SK-MEL-5 (cell line): ENCODE data around the gene MPST. TPM values are rescaled to one million over a fixed set of nuclear protein-coding genes. Genes with fewer than 3 reads are reported as not detected.
A peak's percentile ranks its signal among the peaks of the same experiment; 100 is the strongest.

Experiments
- DNase-seq: peaks from one replicate; pipeline ENCODE4 v3.0.0-alpha.2; 2016; ENCODE audit warnings: low read depth, low spot score
- in situ Hi-C: cut with HindIII; loops from 2 replicates; pipeline ENCODE4 v1.10.0; 2016; ENCODE audit warnings: low sequenced_read_pairs, high pct_unique_total_duplicates, low pct_unique_long_range_greater_than_20kb
- total RNA-seq: library from RNA; depleted of rRNA; stranded (reverse); fragments of >200 nt; shearing (Covaris generic); gene quantifications from 2 replicates; pipeline ENCODE4 v1.2.3, GENCODE V29; 2014

Gene MPST
- total RNA-seq, 1 experiment from 2014 or later: 50.2 TPM

- DNase-seq: no peak
- in situ Hi-C loops: no loop called here
These were observed 2.2 kb upstream of the MPST start for GRCh38 chr22:37017356-37017755.

- in situ Hi-C loops: no loop called here
- no peak for DNase-seq
These were observed 1.3 kb upstream of the MPST start for GRCh38 chr22:37018086-37018814.

GRCh38 chr22:37018815-37019308 lies 680 bp upstream of the MPST start:
- in situ Hi-C loops: no loop called here
- DNase-seq: peak; percentile 11

- in situ Hi-C loops: no loop called here
- peak; percentile 47 for DNase-seq
These were observed 594 bp downstream of the MPST start for GRCh38 chr22:37020192-37020479.

GRCh38 chr22:37021041-37021440 lies 1.5 kb downstream of the MPST start:
- in situ Hi-C loops: no loop called here
- no peak for DNase-seq

- DNase-seq: peak; percentile 51
- in situ Hi-C loops: no loop called here
These were observed 2.4 kb downstream of the MPST start for GRCh38 chr22:37021710-37022482.

- DNase-seq: peak; percentile 16
- in situ Hi-C loops: no loop called here
These were observed 3.2 kb downstream of the MPST start for GRCh38 chr22:37022483-37023337.

GRCh38 chr22:37023743-37024338 lies 4.3 kb downstream of the MPST start:
- in situ Hi-C loops: no loop called here
- DNase-seq: no peak

GRCh38 chr22:37024339-37025157 lies 5.0 kb downstream of the MPST start:
- no peak for DNase-seq
- in situ Hi-C loops: no loop called here

- no peak for DNase-seq
- in situ Hi-C loops: no loop called here
These were observed 6.0 kb downstream of the MPST start for GRCh38 chr22:37025500-37026070.

- in situ Hi-C loops: no loop called here
- no peak for DNase-seq
These were observed 6.8 kb downstream of the MPST start for GRCh38 chr22:37026325-37026724.

GRCh38 chr22:37027556-37027955 lies 8.0 kb downstream of the MPST start:
- DNase-seq: no peak
- in situ Hi-C loops: no loop called here

GRCh38 chr22:37028692-37029674 lies 9.4 kb downstream of the MPST start:
- in situ Hi-C loops: no loop called here
- no peak for DNase-seq

- in situ Hi-C loops: no loop called here
- DNase-seq: no peak
These were observed 11.2 kb downstream of the MPST start for GRCh38 chr22:37030560-37031281.

GRCh38 chr22:37032134-37032534 lies 12.6 kb downstream of the MPST start:
- no peak for DNase-seq
- in situ Hi-C loops: no loop called here
